Measurements from ENCODE around the gene PTPN7.
"Not testable (repeated sequence)": the region's sequence is repeated elsewhere in the genome, so short reads cannot be mapped to it uniquely, and the experiment has no call there.

PTPN7 gene

GRCh38 chr1:202168861-202169260 is 8.5 kb upstream of the PTPN7 start:
- no peak overlapping the region for H3K27ac ChIP-seq
- no peak for TF ChIP-seq CTCF (conservative IDR thresholded peaks at IDR 0.05)

GRCh38 chr1:202167708-202168415 is 7.5 kb upstream of the PTPN7 start:
- no peak for TF ChIP-seq CTCF (conservative IDR thresholded peaks at IDR 0.05)

GRCh38 chr1:202167054-202167453 is 6.7 kb upstream of the PTPN7 start:
- not testable (repeated sequence) for H3K27ac ChIP-seq

More at GRCh38 chr1:202167708-202168415, 7.5 kb upstream of the PTPN7 start:
- H3K27ac ChIP-seq = no peak overlapping the region

- H3K27ac ChIP-seq = no peak overlapping the region
- no peak for TF ChIP-seq CTCF (conservative IDR thresholded peaks at IDR 0.05)
Observed at GRCh38 chr1:202165942-202166843, 5.8 kb upstream of the PTPN7 start.

- H3K27ac ChIP-seq = no peak overlapping the region
Observed at GRCh38 chr1:202165267-202165941, 5.0 kb upstream of the PTPN7 start.

GRCh38 chr1:202164271-202165037 is 4.1 kb upstream of the PTPN7 start:
- no peak for TF ChIP-seq CTCF (conservative IDR thresholded peaks at IDR 0.05)
- H3K27ac ChIP-seq = no peak overlapping the region

More at GRCh38 chr1:202165267-202165941, 5.0 kb upstream of the PTPN7 start:
- TF ChIP-seq CTCF (conservative IDR thresholded peaks at IDR 0.05) = no peak
